K562 (cell line): ENCODE data around the gene RBFOX1. TPM values are rescaled to one million over a fixed set of nuclear protein-coding genes. Genes with fewer than 3 reads are reported as not detected.

Experiments used
- ATAC-seq: fragments of 200-7000 bp; cut with Tn5 transposase; 3 replicates; pipeline ENCODE4 v1.9.1; 2020; ENCODE audit warnings: moderate library complexity
- BruUV-seq: library from RNA; stranded (reverse); fragments of 400-500 nt; replicated peaks from 2 replicates; lab custom pipeline; 2021; lab: Mats Ljungman, UMichigan
- CTCF ChIA-PET: fragments of 300-600 bp; formaldehyde crosslinking; extraction: SDS; loops from one replicate; lab custom pipeline; 2021; ENCODE audit warnings: low intra/inter-chr PET ratio; lab: Yijun Ruan, JAX
- POLR2A ChIA-PET: fragments of 300-600, 350-650 bp; sonication (Branson Sonifier 250); formaldehyde crosslinking; extraction: SDS; loops from one replicate; lab custom pipeline; 2021; ENCODE audit warnings: antibody characterized with exemption, inconsistent platforms; lab: Yijun Ruan, JAX
- DNase-seq, 4 experiments: peaks; one replicate each; pipeline versions ENCODE4 v3.0.0 to v3.0.0-alpha.2; 2011 to 2018; ENCODE audit warnings: low spot score in 3 of 4, mixed read lengths in 3 of 4; ENCODE audit errors: extremely low read depth in 1 of 4
- FAIRE-seq: peaks from 2 replicates; lab custom pipeline; 2011; peaks lifted over from hg19 to GRCh38; lab: Jason Lieb, UNC
- H2AFZ ChIP-seq: 2 replicates; pipeline ENCODE4 v1.6.0; 2011; ENCODE audit warnings: low read depth, low read length, control low read depth, inconsistent platforms
- H3K27ac ChIP-seq: fragments of 200-600 bp; 3 replicates; pipeline ENCODE4 v1.8.0; 2011; ENCODE audit warnings: low read depth, mild to moderate bottlenecking, control low read depth, inconsistent platforms, low read length, moderate library complexity, mixed read lengths; ENCODE audit errors: extremely low read depth
- H3K27me3 ChIP-seq, 2 experiments: fragments of 300-600 bp in 1 of 2; 2 replicates in 1 of 2; 3 replicates in 1 of 2; pipeline versions ENCODE4 v1.6.0 to v1.8.0; 2011; ENCODE audit warnings: inconsistent platforms in 2 of 2, low read length in 2 of 2, mild to moderate bottlenecking in 1 of 2, mixed read lengths in 1 of 2, moderate library complexity in 1 of 2; ENCODE audit not compliant: control insufficient read depth in 2 of 2, insufficient read depth in 2 of 2
- H3K36me3 ChIP-seq: fragments of 300-600 bp; 3 replicates; pipeline ENCODE4 v1.8.0; 2011; ENCODE audit warnings: mild to moderate bottlenecking, low read length, inconsistent platforms; ENCODE audit not compliant: control insufficient read depth, insufficient read depth
- H3K4me1 ChIP-seq, 2 experiments: fragments of 200-600 bp in 1 of 2; replicated peaks in 1 of 2; 2 replicates in 1 of 2; 3 replicates in 1 of 2; pipeline versions ENCODE4 v1.5.1 to v1.8.0; 2011; ENCODE audit warnings: inconsistent platforms in 2 of 2, low read length in 2 of 2, mild to moderate bottlenecking in 1 of 2, mixed read lengths in 1 of 2, moderate library complexity in 1 of 2; ENCODE audit not compliant: control insufficient read depth in 2 of 2, insufficient read depth in 2 of 2
- H3K4me2 ChIP-seq: 2 replicates; pipeline ENCODE4 v1.6.1; 2011; ENCODE audit warnings: low read length, control low read depth, inconsistent platforms, mixed read lengths; ENCODE audit not compliant: insufficient read depth
- H3K4me3 ChIP-seq: fragments of 200-600 bp; sonication (generic), shearing (Covaris generic); 2 replicates; pipeline ENCODE4 v1.5.1; 2016; ENCODE audit warnings: control low read depth, inconsistent platforms
- H3K79me2 ChIP-seq: fragments of 200-600 bp; 3 replicates; pipeline ENCODE4 v1.8.0; 2011; ENCODE audit warnings: low read length, inconsistent platforms; ENCODE audit not compliant: control insufficient read depth, insufficient read depth
- H3K9ac ChIP-seq, 2 experiments: 2 replicates each; pipeline versions ENCODE4 v1.6.0 to v1.6.1; 2011; ENCODE audit warnings: low read depth in 2 of 2, low read length in 2 of 2, control low read depth in 1 of 2, inconsistent platforms in 1 of 2, mild to moderate bottlenecking in 1 of 2, mixed read lengths in 1 of 2; ENCODE audit not compliant: insufficient read depth in 1 of 2
- H3K9me1 ChIP-seq: one replicate; pipeline ENCODE4 v1.6.0; 2011; ENCODE audit warnings: inconsistent platforms, mild to moderate bottlenecking, low read length, moderate library complexity; ENCODE audit not compliant: control insufficient read depth, insufficient read depth
- H3K9me3 ChIP-seq: replicated peaks from 2 replicates; pipeline ENCODE4 v1.5.1; 2011; ENCODE audit warnings: low read depth, low read length, inconsistent platforms; ENCODE audit not compliant: control insufficient read depth, insufficient read depth
- H4K20me1 ChIP-seq: replicated peaks from 2 replicates; pipeline ENCODE4 v1.6.1; 2011; ENCODE audit warnings: low read length, inconsistent platforms, mixed read lengths; ENCODE audit not compliant: control insufficient read depth, insufficient read depth
- CREM ChIP-seq: IDR thresholded peaks from 2 replicates; pipeline ENCODE4 v1.6.1; 2014; ENCODE audit warnings: antibody characterized with exemption, low read depth
- EP300 ChIP-seq: IDR thresholded peaks from 2 replicates; pipeline ENCODE4 v1.6.1; 2012; ENCODE audit warnings: low read length, improper control_type of control experiment
- ERF ChIP-seq: fragments of 450-650 bp; formaldehyde crosslinking; IDR thresholded peaks from 2 replicates; pipeline ENCODE4 v1.4.0; 2020; ENCODE audit warnings: mild to moderate bottlenecking, mixed read lengths
- HDAC3 ChIP-seq: fragments of 450-650 bp; IDR thresholded peaks from 2 replicates; pipeline ENCODE4 v1.6.1; 2018; ENCODE audit warnings: borderline replicate concordance, mild to moderate bottlenecking, moderate library complexity; ENCODE audit not compliant: partially characterized antibody
- SIRT6 ChIP-seq: IDR thresholded peaks from one replicate; pipeline ENCODE4 v1.6.1; 2012; ENCODE audit warnings: low read depth, mild to moderate bottlenecking, control low read depth, inconsistent platforms, low read length, moderate library complexity
- SMAD1 ChIP-seq: fragments of 150-350 bp; IDR thresholded peaks from 2 replicates; pipeline ENCODE4 v1.6.1; 2014; ENCODE audit warnings: low read length, low read depth; ENCODE audit not compliant: partially characterized antibody
- TOE1 ChIP-seq, 2 experiments: fragments of 450-650 bp in 1 of 2; sonication (generic) in 1 of 2; formaldehyde crosslinking in 1 of 2; IDR thresholded peaks; 2 replicates each; pipeline versions ENCODE4 v1.7.1 to v1.8.0; 2016 to 2022; ENCODE audit warnings: borderline replicate concordance in 2 of 2, mild to moderate bottlenecking in 2 of 2, antibody characterized with exemption in 1 of 2, inconsistent platforms in 1 of 2, low read depth in 1 of 2, missing genetic modification reagents in 1 of 2, moderate library complexity in 1 of 2
- ZBTB17 ChIP-seq: fragments of 450-650 bp; formaldehyde crosslinking; IDR thresholded peaks from 2 replicates; pipeline ENCODE4 v1.4.0; 2020; ENCODE audit warnings: mild to moderate bottlenecking
- ZFPM2 ChIP-seq: fragments of 250-450 bp; sonication (Bioruptor Pico); IDR thresholded peaks from 2 replicates; pipeline ENCODE4 v1.5.1; 2022; ENCODE audit warnings: mild to moderate bottlenecking
- ZFX ChIP-seq: sonication (generic); formaldehyde crosslinking; IDR thresholded peaks from 2 replicates; pipeline ENCODE4 v1.8.0; 2022; ENCODE audit warnings: mild to moderate bottlenecking, missing genetic modification reagents, moderate library complexity
- ZKSCAN8 ChIP-seq: fragments of 200-800 bp; sonication (Bioruptor generic); IDR thresholded peaks from 2 replicates; pipeline ENCODE4 v1.6.1; 2016; ENCODE audit warnings: missing genetic modification characterization, missing compliant biosample characterization
- ZNF197 ChIP-seq: fragments of 200-800 bp; sonication (Bioruptor generic); IDR thresholded peaks from 2 replicates; pipeline ENCODE4 v1.6.1; 2016; ENCODE audit warnings: low read depth, missing genetic modification characterization, missing compliant biosample characterization
- ZNF431 ChIP-seq: sonication (generic); formaldehyde crosslinking; IDR thresholded peaks from 2 replicates; pipeline ENCODE4 v1.8.0; 2022; ENCODE audit warnings: mild to moderate bottlenecking, missing genetic modification reagents
- WGBS: fragments of 100-300 bp; shearing (Covaris generic); methylation state at CpG from one replicate; pipeline ENCODE4 v1.1.6; 2016; ENCODE audit warnings: low coverage, mixed read lengths; ENCODE audit not compliant: insufficient coverage; ENCODE audit errors: missing lambda C conversion rate; 5-methylcytosine and 5-hydroxymethylcytosine counted together
- in situ Hi-C: fragments of 300-500 bp; cut with MboI; formaldehyde crosslinking; loops from 4 replicates; pipeline ENCODE4 v1.15.0; 2018; ENCODE audit warnings: inconsistent platforms, mixed read lengths
- intact Hi-C: fragments of 100-400 bp; cut with micrococcal nuclease; formaldehyde crosslinking; loops from 2 replicates; pipeline ENCODE4 v1.14.2; 2022
- polyA plus RNA-seq, 8 experiments: library from polyadenylated mRNA; depleted of rRNA in 4 of 8; stranded (reverse) in 5 of 8; unstranded in 3 of 8; fragments of >200 nt; fragmentation: Nextera tagmentation in 2 of 8; fragmentation: Illumina TruSeq in 1 of 8; extraction: Ambion mirVana in 2 of 8; extraction: Trizol in 1 of 8; gene quantifications; 2 replicates each; pipeline versions ENCODE4 v1.2.1 to v1.2.3, GENCODE V29; 2011 to 2014; ENCODE audit warnings: inconsistent platforms in 1 of 8, missing spikeins in 1 of 8
- total RNA-seq, 7 experiments: library from RNA; depleted of rRNA in 6 of 7; stranded (reverse); fragments of >200 nt in 6 of 7; fragmentation: Illumina TruSeq in 2 of 7; extraction: Trizol in 2 of 7; gene quantifications; 2 replicates each; pipeline versions ENCODE4 v1.2.1 to v1.2.3, GENCODE V29; 2011 to 2021; ENCODE audit warnings: low replicate concordance in 1 of 7
- TF ChIP-seq, protein P1 (sequence below): IDR thresholded peaks from 2 replicates; pipeline ENCODE4 v1.6.1; 2012; ENCODE audit warnings: low read depth, low read length, improper control_type of control experiment, borderline replicate concordance

The RBFOX1 gene
- total and polyA plus RNA-seq, 9 of the 15 experiments (the other 6 are each of a cell fraction or from before 2014, with no cell fraction given) = 0.03 TPM; not detected in 8

- ATAC-seq = no peak
- TF ChIP-seq ZFPM2 (CRISPR knock-in tag) (no peak), SMAD1 (no peak), ZBTB17 (CRISPR knock-in tag) (no peak), ZKSCAN8 (CRISPR knock-in tag) (no peak), ZNF197 (CRISPR knock-in tag) (no peak), EP300 (no peak), ZFX (CRISPR knock-in tag) (no peak), ZNF431 (no peak), HDAC3 (no peak), TOE1 (IDR thresholded peaks at IDR 0.05; ENCODE audit: borderline replicate concordance) (no peak), TOE1 (CRISPR knock-in tag; IDR thresholded peaks at IDR 0.05; ENCODE audit: borderline replicate concordance, low read depth) (no peak), SIRT6 (no peak), CREM (no peak), ERF (CRISPR knock-in tag) (no peak)
- TF ChIP-seq, protein P1, sequence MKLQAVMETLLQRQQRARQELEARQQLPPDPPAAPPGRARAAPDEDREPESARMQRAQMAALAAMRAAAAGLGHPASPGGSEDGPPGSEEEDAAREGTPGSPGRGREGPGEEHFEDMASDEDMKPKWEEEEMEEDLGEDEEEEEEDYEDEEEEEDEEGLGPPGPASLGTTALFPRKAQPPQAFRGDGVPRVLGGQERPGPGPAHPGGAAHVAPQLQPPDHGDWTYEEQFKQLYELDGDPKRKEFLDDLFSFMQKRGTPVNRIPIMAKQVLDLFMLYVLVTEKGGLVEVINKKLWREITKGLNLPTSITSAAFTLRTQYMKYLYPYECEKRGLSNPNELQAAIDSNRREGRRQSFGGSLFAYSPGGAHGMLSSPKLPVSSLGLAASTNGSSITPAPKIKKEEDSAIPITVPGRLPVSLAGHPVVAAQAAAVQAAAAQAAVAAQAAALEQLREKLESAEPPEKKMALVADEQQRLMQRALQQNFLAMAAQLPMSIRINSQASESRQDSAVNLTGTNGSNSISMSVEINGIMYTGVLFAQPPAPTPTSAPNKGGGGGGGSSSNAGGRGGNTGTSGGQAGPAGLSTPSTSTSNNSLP = no peak
- TF ChIP-seq, all 486 proteins: peak for 0
- H3K9me1 ChIP-seq = no peaks in the 10 kb centered on the region
- under 1% methylated on average over 8 of the region's 10 CpGs for WGBS
- no peak for DNase-seq
- no peak overlapping the region for H3K4me2 ChIP-seq
- H2AFZ ChIP-seq = no peak overlapping the region
- H3K27me3 ChIP-seq = peaks cover 0 to 12% of the 10 kb centered on the region in 2 experiments; a peak in 2 of 5 replicates
- in situ Hi-C loops = no loop called here
- no peaks in the 10 kb centered on the region for H3K9me3 ChIP-seq
- H3K36me3 ChIP-seq = no peaks in the 10 kb centered on the region
- FAIRE-seq = no peak
- no TSS peak for BruUV-seq
- H3K4me3 ChIP-seq = no peak overlapping the region
- ChIA-PET CTCF (no interaction called here), POLR2A (no interaction called here)
- H3K9ac ChIP-seq = no peak overlapping the region
- no peaks in the 10 kb centered on the region for H3K79me2 ChIP-seq
- H3K4me1 ChIP-seq = no peaks in the 10 kb centered on the region
- no peaks in the 10 kb centered on the region for H4K20me1 ChIP-seq
- intact Hi-C loops = no loop called here
- no peak overlapping the region for H3K27ac ChIP-seq
Measured at GRCh38 chr16:7482596-7483290, 150.1 kb downstream of the RBFOX1 start.
